HG03521 (cell line): Measurements from ENCODE around the gene PRKCH.
"Not testable (repeated sequence)": the region's sequence is repeated elsewhere in the genome, so short reads cannot be mapped to it uniquely, and the experiment has no call there.

Experiments
- ATAC-seq: cut with Tn5 transposase; IDR thresholded peaks from one replicate; pipeline ENCODE4 v1.9.1; 2021; ENCODE audit warnings: mild to moderate bottlenecking, moderate library complexity; ENCODE audit not compliant: unreplicated experiment

Gene PRKCH

GRCh38 chr14:61451891-61452400 is 130.6 kb downstream of the PRKCH start:
- no peak for ATAC-seq

- ATAC-seq, result no peak
Observed at GRCh38 chr14:61452452-61452851, 131.1 kb downstream of the PRKCH start.

- no peak for ATAC-seq
Observed at GRCh38 chr14:61453103-61453767, 131.9 kb downstream of the PRKCH start.

DNA sequence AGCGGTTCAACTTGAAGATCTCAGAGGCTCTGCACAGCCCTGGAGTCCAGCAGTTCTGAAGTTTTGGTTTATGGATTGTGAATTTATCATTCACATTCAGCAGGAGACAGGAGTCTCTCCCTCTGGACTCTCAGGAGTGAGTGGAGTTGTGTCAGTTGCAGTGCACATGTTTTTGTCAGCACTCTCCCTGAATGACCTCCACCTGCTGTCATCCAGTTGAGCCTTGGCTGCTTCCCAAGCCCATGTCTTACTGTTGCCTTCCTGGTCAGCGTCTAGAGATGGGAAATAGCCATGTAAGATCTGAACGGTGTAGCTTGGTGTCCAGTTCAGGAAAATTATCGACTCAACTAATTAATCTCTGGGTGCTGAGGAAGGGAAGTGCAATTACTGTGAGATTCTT is 133.2 kb downstream of the PRKCH start:
- no peak for ATAC-seq

DNA sequence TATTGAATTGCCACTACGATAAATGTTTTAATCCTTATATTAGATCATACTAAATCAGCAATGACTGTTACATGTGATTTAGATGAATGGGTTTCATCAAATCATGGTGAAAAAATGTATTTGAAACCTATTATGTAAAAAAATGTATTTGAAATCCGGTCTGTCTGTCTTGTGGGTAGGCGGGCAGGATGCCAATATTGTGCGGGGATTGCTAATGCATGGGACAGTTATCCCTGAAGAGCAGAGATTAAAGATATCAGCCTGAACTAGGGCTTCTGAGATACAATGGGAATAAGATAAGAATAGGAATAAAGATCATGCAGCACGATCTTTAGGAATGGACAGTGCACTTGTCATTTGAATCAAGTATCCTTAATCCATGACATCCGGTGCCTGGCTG is 134.0 kb downstream of the PRKCH start:
- no peak for ATAC-seq

DNA sequence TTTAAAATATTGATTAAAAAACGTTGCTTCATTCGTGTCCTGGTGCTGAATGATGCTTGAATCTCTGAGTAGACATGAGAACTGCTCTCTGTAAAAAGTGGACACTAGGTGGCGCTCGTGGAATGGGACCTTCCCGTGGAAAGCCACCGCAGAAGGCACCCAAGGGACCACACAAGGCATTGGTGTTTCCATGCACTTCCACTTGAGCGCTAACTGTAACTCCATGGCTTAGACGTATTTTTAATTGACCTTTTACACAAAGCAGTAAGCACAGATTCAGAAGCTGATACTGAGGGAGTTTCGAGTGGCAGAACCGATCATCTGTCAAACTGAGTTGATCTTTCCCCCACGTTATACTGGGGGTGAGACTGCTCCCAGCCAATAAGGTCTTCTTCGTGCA is 135.3 kb downstream of the PRKCH start:
- no peak for ATAC-seq

- no peak for ATAC-seq
Observed at GRCh38 chr14:61458766-61459165, 137.4 kb downstream of the PRKCH start.

- ATAC-seq, result no peak
Observed at GRCh38 chr14:61459229-61459628, 137.8 kb downstream of the PRKCH start.

- no peak for ATAC-seq
Observed at GRCh38 chr14:61460063-61460462, 138.7 kb downstream of the PRKCH start.

- no peak for ATAC-seq
Observed at GRCh38 chr14:61460718-61461611, 139.6 kb downstream of the PRKCH start.

- ATAC-seq, result no peak
Observed at GRCh38 chr14:61461808-61462275, 140.5 kb downstream of the PRKCH start.

GRCh38 chr14:61462566-61463193 is 141.3 kb downstream of the PRKCH start:
- ATAC-seq, result no peak

DNA sequence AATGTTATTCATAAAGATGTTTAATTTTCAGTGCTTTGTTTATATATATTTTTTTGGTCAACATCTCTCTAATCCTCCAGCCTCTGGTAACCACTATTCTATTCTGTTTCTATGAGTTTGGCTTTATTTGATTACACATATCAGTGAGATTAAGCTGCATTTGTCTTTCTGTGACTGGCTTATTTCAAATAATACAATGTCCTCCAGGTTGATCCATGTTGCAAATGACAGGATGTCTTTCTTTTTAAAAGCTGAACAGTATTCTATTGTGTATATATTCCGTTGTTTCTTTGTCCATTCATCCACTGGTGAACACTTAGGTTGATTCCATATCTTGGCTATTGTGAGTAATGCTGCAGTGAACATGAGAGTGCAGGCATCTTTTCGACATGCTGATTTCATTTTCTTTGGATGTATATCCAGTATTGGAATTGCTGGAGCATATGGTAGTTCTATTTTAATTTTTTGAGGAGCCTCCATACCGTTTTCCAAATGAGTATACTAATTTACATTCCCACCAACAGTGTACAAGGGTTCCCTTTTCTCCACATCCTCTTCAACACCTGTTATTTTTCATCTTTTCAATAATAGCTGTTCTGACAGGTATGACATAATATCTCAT is 142.4 kb downstream of the PRKCH start:
- ATAC-seq, result no peak

DNA sequence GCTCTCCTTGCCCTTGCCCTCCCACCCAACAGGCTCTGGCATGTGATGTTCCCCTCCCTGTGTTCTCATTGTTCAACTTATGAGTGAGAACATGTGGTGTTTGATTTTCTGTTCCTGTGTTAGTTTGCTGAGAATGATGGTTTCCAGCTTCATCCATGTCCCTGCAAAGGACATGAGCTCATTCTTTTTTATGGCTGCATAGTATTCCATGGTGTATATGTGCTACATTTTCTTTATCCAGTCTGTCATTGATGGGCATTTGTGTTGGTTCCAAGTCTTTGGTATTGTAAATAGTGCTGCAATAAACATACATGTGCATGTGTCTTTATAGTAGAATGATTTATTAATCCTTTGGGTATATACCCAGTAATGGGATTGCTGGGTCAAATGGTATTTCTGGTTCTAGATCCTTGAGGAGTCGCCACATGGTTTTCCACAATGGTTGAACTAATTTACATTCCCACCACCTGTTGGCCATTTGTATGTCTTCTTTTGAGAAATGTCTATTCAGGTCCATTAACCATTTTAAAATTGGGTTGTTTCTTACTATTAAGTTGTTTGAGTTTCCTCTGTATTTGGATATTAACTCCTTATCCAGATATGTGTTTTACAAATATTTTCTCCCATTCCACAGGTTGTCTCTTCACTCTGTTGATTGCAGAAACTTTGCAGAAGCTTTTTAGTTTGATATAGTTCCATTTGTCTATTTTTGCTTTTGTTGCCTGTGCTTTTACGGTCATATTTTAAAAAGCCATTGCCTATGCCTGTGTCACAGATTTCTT is 143.4 kb downstream of the PRKCH start:
- ATAC-seq, result not testable (repeated sequence)

GRCh38 chr14:61466249-61466904 is 145.0 kb downstream of the PRKCH start:
- no peak for ATAC-seq

- ATAC-seq, result no peak
Observed at GRCh38 chr14:61466905-61467280, 145.5 kb downstream of the PRKCH start.

GRCh38 chr14:61467296-61467695 is 145.9 kb downstream of the PRKCH start:
- ATAC-seq, result no peak

DNA sequence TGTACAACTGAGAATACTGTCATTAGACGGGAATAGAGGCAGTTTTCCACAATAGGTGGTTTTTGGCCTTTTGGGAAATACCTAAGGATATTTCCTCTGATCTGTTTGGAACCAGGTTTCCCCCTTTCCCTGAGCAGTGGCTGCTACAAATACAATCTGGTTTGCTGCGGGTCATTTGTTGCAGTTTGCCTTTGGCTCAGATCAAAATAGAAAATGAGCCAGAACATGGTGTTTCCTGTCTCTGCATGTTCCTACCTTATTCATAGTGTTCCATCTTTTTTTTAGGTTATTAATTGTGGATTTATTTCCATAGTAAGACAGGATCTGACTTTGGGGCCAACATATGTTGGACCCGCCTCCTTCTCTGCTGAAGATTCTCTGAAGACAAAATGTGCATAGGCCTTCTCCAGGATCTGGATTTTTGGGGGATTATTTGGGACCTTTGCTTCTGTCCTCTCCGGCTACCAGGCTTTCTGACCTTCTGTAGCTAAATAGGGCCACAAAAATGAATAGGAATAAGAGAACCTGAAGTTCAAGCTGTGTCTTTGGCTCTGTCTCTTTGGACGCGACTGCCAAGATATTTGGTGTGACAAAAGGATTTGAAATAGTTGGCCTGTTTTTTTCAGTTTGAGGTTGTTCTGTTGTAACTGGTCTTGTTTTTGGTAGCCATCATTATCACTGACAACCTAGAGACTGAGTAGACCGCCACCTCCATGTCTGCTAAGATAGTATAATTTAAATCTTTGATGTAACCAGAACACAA is 146.9 kb downstream of the PRKCH start:
- no peak for ATAC-seq

DNA sequence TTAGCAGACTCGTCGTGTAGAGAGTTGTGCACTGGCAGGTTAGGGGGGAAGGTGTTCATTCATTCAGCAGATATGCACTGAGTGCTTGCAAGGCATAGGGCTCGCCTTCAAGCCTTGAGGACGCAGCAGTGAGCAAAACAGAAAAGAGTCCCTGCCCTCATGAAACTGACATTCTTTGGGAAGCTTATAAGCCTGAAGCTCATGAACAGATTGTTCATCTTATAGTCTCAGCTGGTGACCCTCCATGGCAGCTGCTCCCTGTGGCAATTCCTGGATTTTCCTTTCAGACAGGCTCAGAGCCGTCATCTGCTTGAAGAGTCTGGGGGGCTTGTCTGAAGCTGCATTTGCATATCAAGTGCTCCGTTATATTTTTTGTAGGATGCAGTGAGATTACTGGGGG is 148.4 kb downstream of the PRKCH start:
- no peak for ATAC-seq
